Endothelial cell of umbilical vein (primary cell): Measurements from ENCODE around the gene HEXA. TPM values are rescaled to one million over a fixed set of nuclear protein-coding genes. Genes with fewer than 3 reads are reported as not detected.

ENCODE experiments used
- BruUV-seq: library from RNA; stranded (reverse); fragments of 400-500 nt; replicated peaks from 2 replicates; lab custom pipeline; 2021; lab: Mats Ljungman, UMichigan
- CTCF ChIA-PET: fragments of 300-600, 350-600 bp; sonication (Branson Sonifier 250); formaldehyde crosslinking; loops from one replicate; lab custom pipeline; 2021; ENCODE audit warnings: antibody characterized with exemption, inconsistent platforms; lab: Charles Lee
- POLR2A ChIA-PET: fragments of 300-600, 350-600 bp; sonication (Branson Sonifier 250); formaldehyde crosslinking; loops from one replicate; lab custom pipeline; 2021; ENCODE audit warnings: antibody characterized with exemption, inconsistent platforms; lab: Charles Lee
- DNase-seq: peaks from one replicate; pipeline ENCODE4 v3.0.0-alpha.2; 2011; ENCODE audit warnings: low read depth, low spot score
- FAIRE-seq: peaks from 2 replicates; lab custom pipeline; 2011; peaks lifted over from hg19 to GRCh38; lab: Jason Lieb, UNC
- H2AFZ ChIP-seq: 2 replicates; pipeline ENCODE4 v1.6.0; 2012; ENCODE audit warnings: low read depth, low read length, control low read depth, inconsistent platforms
- H3K27ac ChIP-seq: 2 replicates; pipeline ENCODE4 v1.5.1; 2011; ENCODE audit warnings: low read depth, mild to moderate bottlenecking, control low read depth, low read length, moderate library complexity; ENCODE audit not compliant: insufficient read depth
- H3K27me3 ChIP-seq, 2 experiments: 2 replicates each; pipeline versions ENCODE4 v1.6.0 to v1.6.1; 2011; ENCODE audit warnings: low read length in 2 of 2, mixed read lengths in 1 of 2; ENCODE audit not compliant: control insufficient read depth in 2 of 2, insufficient read depth in 2 of 2
- H3K36me3 ChIP-seq, 2 experiments: 2 replicates in 1 of 2; 3 replicates in 1 of 2; pipeline ENCODE4 v1.5.1; 2011; ENCODE audit warnings: low read length in 2 of 2, mild to moderate bottlenecking in 1 of 2, moderate library complexity in 1 of 2; ENCODE audit not compliant: control insufficient read depth in 2 of 2, insufficient read depth in 2 of 2; ENCODE audit errors: extremely low read depth in 1 of 2
- H3K4me1 ChIP-seq: 3 replicates; pipeline ENCODE4 v1.5.1; 2011; ENCODE audit warnings: mild to moderate bottlenecking, low read length; ENCODE audit not compliant: control insufficient read depth, insufficient read depth; ENCODE audit errors: extremely low read depth
- H3K4me2 ChIP-seq: 2 replicates; pipeline ENCODE4 v1.6.1; 2011; ENCODE audit warnings: low read length, control low read depth, mixed read lengths; ENCODE audit not compliant: insufficient read depth
- H3K4me3 ChIP-seq, 3 experiments: fragments of 200-600 bp in 1 of 3; sonication (generic), shearing (Covaris generic) in 1 of 3; replicated peaks in 1 of 3; 2 replicates each; pipeline ENCODE4 v1.5.1; 2011 to 2016; ENCODE audit warnings: control low read depth in 3 of 3, low read length in 3 of 3, mild to moderate bottlenecking in 2 of 3, inconsistent platforms in 1 of 3, low read depth in 1 of 3, moderate library complexity in 1 of 3; ENCODE audit not compliant: insufficient read depth in 1 of 3
- H3K79me2 ChIP-seq: 2 replicates; pipeline ENCODE4 v1.6.0; 2012; ENCODE audit warnings: low read length, inconsistent platforms; ENCODE audit not compliant: control insufficient read depth, insufficient read depth
- H3K9ac ChIP-seq: replicated peaks from 2 replicates; pipeline ENCODE3; 2011; ENCODE audit warnings: low read length, control low read depth; ENCODE audit not compliant: insufficient read depth; ENCODE audit errors: extremely low read depth
- H3K9me1 ChIP-seq: replicated peaks from 3 replicates; pipeline ENCODE4 v1.6.0; 2011; ENCODE audit warnings: mild to moderate bottlenecking, low read length; ENCODE audit not compliant: control insufficient read depth, insufficient read depth; ENCODE audit errors: extremely low read depth
- H3K9me3 ChIP-seq: replicated peaks from 2 replicates; pipeline ENCODE4 v1.5.1; 2012; ENCODE audit warnings: low read length, inconsistent platforms; ENCODE audit not compliant: control insufficient read depth, insufficient read depth
- H4K20me1 ChIP-seq: replicated peaks from 2 replicates; pipeline ENCODE3; 2011; ENCODE audit warnings: mild to moderate bottlenecking, low read length; ENCODE audit not compliant: control insufficient read depth, insufficient read depth; ENCODE audit errors: extremely low read depth
- CTCF ChIP-seq, 2 donors: IDR thresholded peaks; 1 replicate in 1 of 2; 2 replicates in 1 of 2; pipeline ENCODE4 v1.5.1; 2011; ENCODE audit warnings: low read length in 2 of 2, mild to moderate bottlenecking in 2 of 2, moderate library complexity in 2 of 2, control low read depth in 1 of 2, inconsistent platforms in 1 of 2, low read depth in 1 of 2; ENCODE audit not compliant: insufficient read depth in 1 of 2; ENCODE audit errors: extremely low read depth in 1 of 2
- EZH2 ChIP-seq: IDR thresholded peaks from 2 replicates; pipeline ENCODE4 v1.6.1; 2012; ENCODE audit warnings: borderline replicate concordance, low read depth, mild to moderate bottlenecking, moderate library complexity, low read length, inconsistent platforms; ENCODE audit not compliant: severe bottlenecking
- FOS ChIP-seq: IDR thresholded peaks from 2 replicates; pipeline ENCODE4 v1.6.1; 2011; ENCODE audit warnings: mild to moderate bottlenecking, low read length, moderate library complexity, borderline replicate concordance; ENCODE audit not compliant: insufficient read depth
- GATA2 ChIP-seq: IDR thresholded peaks from 2 replicates; pipeline ENCODE4 v1.7.0; 2011; ENCODE audit warnings: low read depth, mild to moderate bottlenecking, moderate library complexity, mixed read lengths, low read length; ENCODE audit not compliant: insufficient read length, insufficient read depth
- JUN ChIP-seq: IDR thresholded peaks from 2 replicates; pipeline ENCODE4 v1.6.1; 2011; ENCODE audit warnings: borderline replicate concordance, low read depth; ENCODE audit not compliant: insufficient read length, insufficient read depth
- MAX ChIP-seq: IDR thresholded peaks from 2 replicates; pipeline ENCODE4 v1.6.1; 2011; ENCODE audit not compliant: insufficient read depth, insufficient read length
- MYC ChIP-seq: IDR thresholded peaks from one replicate; pipeline ENCODE4 v1.6.1; 2011; ENCODE audit warnings: mild to moderate bottlenecking, low read depth, low read length
- POLR2A ChIP-seq: IDR thresholded peaks from 2 replicates; pipeline ENCODE4 v1.6.1; 2012; ENCODE audit warnings: low read depth, mild to moderate bottlenecking, control low read depth, low read length
- POLR2AphosphoS5 ChIP-seq: IDR thresholded peaks from 2 replicates; pipeline ENCODE4 v1.6.1; 2012; ENCODE audit warnings: low read depth, mild to moderate bottlenecking, control low read depth, low read length, moderate library complexity; ENCODE audit not compliant: insufficient read depth
- dilution Hi-C: fragments of 300-500 bp; cut with MboI; formaldehyde crosslinking; loops from one replicate; pipeline ENCODE4 v1.15.0; 2019; ENCODE audit warnings: low sequenced_read_pairs; ENCODE audit not compliant: extremely low pct_ligation_motif_present
- intact Hi-C: fragments of 100-400 bp; cut with micrococcal nuclease; formaldehyde crosslinking; loops from one replicate; pipeline ENCODE4 v1.10.0; 2022
- polyA plus RNA-seq, 4 experiments: library from polyadenylated mRNA; depleted of rRNA in 3 of 4; stranded (reverse) in 3 of 4; unstranded in 1 of 4; fragments of >200 nt; gene quantifications; 2 replicates each; pipeline versions ENCODE4 v1.2.1 to v1.2.3, GENCODE V29; 2011 to 2012; ENCODE audit warnings: missing spikeins in 1 of 4
- total RNA-seq: library from RNA; stranded (reverse); gene quantifications from 2 replicates; pipeline ENCODE4 v1.2.3, GENCODE V29; 2021

Gene HEXA
- total and polyA plus RNA-seq, 2 donors (not counting 3 experiments of a cell fraction or from before 2014, with no cell fraction given) = 108 to 212 TPM

- Histone ChIP-seq H3K4me2 (no peak overlapping the region), H3K9ac (no peak overlapping the region), H3K9me3 (no peaks in the 10 kb centered on the region), H2AFZ (no peak overlapping the region), H3K4me1 (no peaks in the 10 kb centered on the region), H3K79me2 (no peaks in the 10 kb centered on the region), H3K4me3 (no peak overlapping the region), H3K36me3 (no peaks in the 10 kb centered on the region), H3K27ac (no peak overlapping the region), H3K9me1 (no peaks in the 10 kb centered on the region), H3K27me3 (peaks cover 0 to 2% of the 10 kb centered on the region in 2 experiments), H4K20me1 (no peaks in the 10 kb centered on the region)
- TF ChIP-seq POLR2AphosphoS5 (no peak), MYC (no peak), POLR2A (no peak), JUN (no peak), MAX (no peak)
- FAIRE-seq (no peak), DNase-seq (no peak)
- intact Hi-C loops = no loop called here
- dilution Hi-C loops = no loop called here
- no TSS peak for BruUV-seq
- ChIA-PET POLR2A (no interaction called here), CTCF (no interaction called here)
Measured at GRCh38 chr15:72306211-72306785, 69.5 kb downstream of the HEXA start.

- BruUV-seq = no TSS peak
Measured at GRCh38 chr15:72304596-72304995, 71.2 kb downstream of the HEXA start.

More at GRCh38 chr15:72304596-72304995, 71.2 kb downstream of the HEXA start:
- no peak overlapping the region for H3K4me2 ChIP-seq
- no peak overlapping the region for H3K27ac ChIP-seq
- no peak for TF ChIP-seq CTCF (IDR thresholded peaks at IDR 0.05; ENCODE audit: extremely low read depth in 1 of 2, insufficient read depth in 1 of 2, low read depth in 1 of 2, low read length in 2 of 2)
- TF ChIP-seq FOS = no peak
- no peak for TF ChIP-seq MAX
- TF ChIP-seq JUN = no peak
- no peak for TF ChIP-seq EZH2
- no peak for TF ChIP-seq POLR2A
- no peak for TF ChIP-seq GATA2
- TF ChIP-seq POLR2AphosphoS5 = no peak
- no peak for TF ChIP-seq MYC
- no peak for DNase-seq
- no peak overlapping the region for H3K4me3 ChIP-seq
- H3K4me1 ChIP-seq = no peaks in the 10 kb centered on the region
- CTCF ChIA-PET = interaction anchor here (1.1 to 1.8 kb wide), 4 partner anchors 8 to 295 kb away, joined by 3 to 11 read pairs (median 4); no protein-coding TSS in a partner anchor
- H4K20me1 ChIP-seq = no peaks in the 10 kb centered on the region
- FAIRE-seq = no peak
- intact Hi-C loops = no loop called here
- H3K9me3 ChIP-seq = no peaks in the 10 kb centered on the region
- no peaks in the 10 kb centered on the region for H3K36me3 ChIP-seq
- dilution Hi-C loops = no loop called here
- H3K9ac ChIP-seq = no peak overlapping the region
- POLR2A ChIA-PET = no interaction called here
- H2AFZ ChIP-seq = no peak overlapping the region
- peaks cover 0 to 1% of the 10 kb centered on the region in 2 experiments for H3K27me3 ChIP-seq
- H3K79me2 ChIP-seq = no peaks in the 10 kb centered on the region
- no peaks in the 10 kb centered on the region for H3K9me1 ChIP-seq
